Measurements from ENCODE around the gene NPEPPS. TPM values are rescaled to one million over a fixed set of nuclear protein-coding genes. Genes with fewer than 3 reads are reported as not detected.

Gene NPEPPS
- total RNA-seq, 1 donor from 2014 or later: 130 TPM

DNA sequence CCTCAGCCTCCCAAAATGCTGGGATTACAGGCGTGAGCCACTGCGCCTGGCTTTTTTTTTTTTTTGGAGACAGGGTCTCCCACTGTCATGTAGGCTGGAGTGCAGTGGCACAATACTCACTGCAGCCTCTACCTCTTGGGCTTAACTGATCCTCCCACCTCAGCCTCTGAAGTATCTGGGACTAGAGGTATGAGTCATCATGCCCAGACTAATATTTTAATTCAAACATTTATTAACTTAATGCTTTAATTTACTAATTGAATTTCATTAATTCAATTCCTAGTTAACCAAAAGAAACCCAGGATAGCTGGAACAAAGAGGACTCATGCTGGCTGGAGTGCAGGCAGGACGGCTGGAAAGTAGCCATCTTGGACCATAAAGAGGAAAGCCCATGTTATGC is 104.8 kb downstream of the NPEPPS start:
- peaks cover 5% of the 10 kb centered on the region for H3K4me1 Mint-ChIP-seq (ENCODE audit: unreplicated experiment)
- no peaks in the 10 kb centered on the region for H3K9me3 Mint-ChIP-seq (ENCODE audit: unreplicated experiment)
- DNase-seq (ENCODE audit: extremely low spot score, unreplicated experiment): no peak
- H3K27ac Mint-ChIP-seq (ENCODE audit: unreplicated experiment): no peak overlapping the region
- H3K27me3 Mint-ChIP-seq (ENCODE audit: unreplicated experiment): no peaks in the 10 kb centered on the region
- no peak overlapping the region for H3K4me3 Mint-ChIP-seq (ENCODE audit: unreplicated experiment)
- no peak for TF ChIP-seq CTCF (IDR thresholded peaks at IDR 0.05)
- H3K36me3 Mint-ChIP-seq (ENCODE audit: unreplicated experiment): peaks cover 8% of the 10 kb centered on the region

DNA sequence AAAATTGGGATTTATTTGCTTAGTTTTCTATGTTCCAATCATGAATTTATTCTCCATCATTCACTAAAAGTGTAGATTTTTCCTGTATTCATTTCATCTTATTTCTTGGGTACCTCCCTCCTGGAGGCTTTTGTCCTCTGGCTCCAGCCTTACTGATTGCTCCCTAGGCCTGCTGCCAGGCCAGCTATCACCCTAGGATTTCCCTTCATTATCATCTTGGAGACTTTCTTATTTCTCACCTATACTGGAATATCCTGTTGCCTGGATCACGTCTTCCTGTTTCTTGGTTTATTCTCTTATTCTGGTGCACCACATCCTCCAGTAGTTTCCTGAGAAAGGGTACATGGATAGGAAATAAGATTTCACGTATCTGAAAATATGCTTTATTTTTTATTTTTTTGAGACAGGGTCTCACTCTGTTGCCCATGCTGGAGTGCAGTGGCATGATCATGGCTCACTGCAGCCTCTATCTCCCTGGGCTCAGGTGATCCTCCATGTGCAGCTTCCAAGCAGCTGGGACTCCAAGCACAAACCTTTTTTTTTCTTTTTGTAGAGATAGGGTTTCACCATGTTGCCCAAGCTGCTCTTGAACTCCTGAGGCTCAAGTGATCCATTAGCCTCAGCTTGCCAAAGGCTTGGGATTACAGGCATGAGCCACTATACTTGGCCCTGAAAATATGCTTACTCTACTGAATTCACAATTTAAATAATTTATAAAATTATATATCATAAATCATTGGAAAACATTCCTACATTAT is 105.5 kb downstream of the NPEPPS start:
- TF ChIP-seq CTCF (IDR thresholded peaks at IDR 0.05): no peak
- DNase-seq (ENCODE audit: extremely low spot score, unreplicated experiment): no peak
- H3K27me3 Mint-ChIP-seq (ENCODE audit: unreplicated experiment): no peaks in the 10 kb centered on the region
- no peak overlapping the region for H3K27ac Mint-ChIP-seq (ENCODE audit: unreplicated experiment)
- H3K36me3 Mint-ChIP-seq (ENCODE audit: unreplicated experiment): peaks cover 5% of the 10 kb centered on the region
- H3K4me1 Mint-ChIP-seq (ENCODE audit: unreplicated experiment): peaks cover 5% of the 10 kb centered on the region
- no peak overlapping the region for H3K4me3 Mint-ChIP-seq (ENCODE audit: unreplicated experiment)
- H3K9me3 Mint-ChIP-seq (ENCODE audit: unreplicated experiment): no peaks in the 10 kb centered on the region

GRCh38 chr17:47638903-47639302 is 108.0 kb downstream of the NPEPPS start:
- Mint-ChIP-seq H3K27ac (ENCODE audit: unreplicated experiment) (no peak overlapping the region), H3K9me3 (ENCODE audit: unreplicated experiment) (no peaks in the 10 kb centered on the region), H3K4me3 (ENCODE audit: unreplicated experiment) (no peak overlapping the region), H3K36me3 (ENCODE audit: unreplicated experiment) (peaks cover 5% of the 10 kb centered on the region), H3K4me1 (ENCODE audit: unreplicated experiment) (peaks cover under 1% of the 10 kb centered on the region), H3K27me3 (ENCODE audit: unreplicated experiment) (no peaks in the 10 kb centered on the region)
- DNase-seq (ENCODE audit: extremely low spot score, unreplicated experiment): no peak
- TF ChIP-seq CTCF (IDR thresholded peaks at IDR 0.05): no peak

- DNase-seq (ENCODE audit: extremely low spot score, unreplicated experiment): no peak
- H3K27ac Mint-ChIP-seq (ENCODE audit: unreplicated experiment): no peak overlapping the region
- no peaks in the 10 kb centered on the region for H3K27me3 Mint-ChIP-seq (ENCODE audit: unreplicated experiment)
- no peaks in the 10 kb centered on the region for H3K9me3 Mint-ChIP-seq (ENCODE audit: unreplicated experiment)
- no peak for TF ChIP-seq CTCF (IDR thresholded peaks at IDR 0.05)
- no peaks in the 10 kb centered on the region for H3K4me1 Mint-ChIP-seq (ENCODE audit: unreplicated experiment)
- H3K36me3 Mint-ChIP-seq (ENCODE audit: unreplicated experiment): peaks cover 5% of the 10 kb centered on the region
- no peak overlapping the region for H3K4me3 Mint-ChIP-seq (ENCODE audit: unreplicated experiment)
Observed at GRCh38 chr17:47640076-47640475, 109.2 kb downstream of the NPEPPS start.

DNA sequence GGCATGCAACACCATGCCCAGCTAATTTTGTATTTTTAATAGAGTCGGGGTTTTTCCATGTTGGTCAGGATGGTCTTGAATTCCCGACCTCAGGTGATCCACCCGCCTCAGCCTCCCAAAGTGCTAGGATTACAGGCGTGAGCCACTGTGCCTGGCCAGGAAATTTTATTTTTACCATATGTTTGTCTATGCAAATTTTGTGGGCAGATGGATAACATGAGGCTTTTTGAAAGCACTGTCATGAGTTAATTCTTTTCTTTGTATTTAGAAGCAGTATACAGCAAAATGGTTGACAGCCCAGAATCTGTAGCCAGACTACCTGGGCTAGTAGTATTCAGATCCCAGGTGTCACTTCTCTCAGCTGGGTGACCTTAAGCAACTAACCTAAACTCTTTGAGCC is 110.3 kb downstream of the NPEPPS start:
- H3K4me3 Mint-ChIP-seq (ENCODE audit: unreplicated experiment): no peak overlapping the region
- no peaks in the 10 kb centered on the region for H3K27me3 Mint-ChIP-seq (ENCODE audit: unreplicated experiment)
- H3K27ac Mint-ChIP-seq (ENCODE audit: unreplicated experiment): no peak overlapping the region

More for the DNA sequence above, 110.3 kb downstream of the NPEPPS start:
- DNase-seq (ENCODE audit: extremely low spot score, unreplicated experiment): no peak
- no peaks in the 10 kb centered on the region for H3K4me1 Mint-ChIP-seq (ENCODE audit: unreplicated experiment)
- no peaks in the 10 kb centered on the region for H3K9me3 Mint-ChIP-seq (ENCODE audit: unreplicated experiment)
- no peak for TF ChIP-seq CTCF (IDR thresholded peaks at IDR 0.05)
- peaks cover 5% of the 10 kb centered on the region for H3K36me3 Mint-ChIP-seq (ENCODE audit: unreplicated experiment)

Measured in osteocyte (in vitro differentiated cells).